Non-pigmented ciliary epithelial cell (primary cell): ENCODE measurements around the gene CD40.
"Not testable (repeated sequence)": the region's sequence is repeated elsewhere in the genome, so short reads cannot be mapped to it uniquely, and the experiment has no call there.

Experiments
- DNase-seq: peaks from one replicate; pipeline ENCODE4 v3.0.0-alpha.2; 2010; ENCODE audit warnings: low read depth

CD40 gene

GRCh38 chr20:46117704-46118467 is at the start of gene CD40:
Gene CD40, plus strand, starts transcription at chr20:46118314. Its CDS starts 30 bp downstream, at chr20:46118344.
- DNase-seq = no peak

- DNase-seq = peak; percentile 76
Observed at GRCh38 chr20:46070215-46070900, 47.8 kb upstream of the CD40 start.

GRCh38 chr20:46071573-46071972 is 46.5 kb upstream of the CD40 start:
- no peak for DNase-seq

- DNase-seq = no peak
Observed at GRCh38 chr20:46073024-46073423, 45.1 kb upstream of the CD40 start.

GRCh38 chr20:46073443-46073842 is 44.7 kb upstream of the CD40 start:
- no peak for DNase-seq

GRCh38 chr20:46074006-46074405 is 44.1 kb upstream of the CD40 start:
- no peak for DNase-seq

GRCh38 chr20:46076806-46077205 is 41.3 kb upstream of the CD40 start:
- no peak for DNase-seq

- DNase-seq = no peak
Observed at GRCh38 chr20:46077642-46078305, 40.3 kb upstream of the CD40 start.

GRCh38 chr20:46078954-46079353 is 39.2 kb upstream of the CD40 start:
- no peak for DNase-seq

- no peak for DNase-seq
Observed at GRCh38 chr20:46081074-46081473, 37.0 kb upstream of the CD40 start.

- no peak for DNase-seq
Observed at GRCh38 chr20:46083101-46083500, 35.0 kb upstream of the CD40 start.

GRCh38 chr20:46083531-46084061 is 34.5 kb upstream of the CD40 start:
- no peak for DNase-seq

- no peak for DNase-seq
Observed at GRCh38 chr20:46084805-46085178, 33.3 kb upstream of the CD40 start.

GRCh38 chr20:46085179-46085851 is 32.8 kb upstream of the CD40 start:
- no peak for DNase-seq

- DNase-seq = no peak
Observed at GRCh38 chr20:46087161-46087560, 31.0 kb upstream of the CD40 start.

- DNase-seq = no peak
Observed at GRCh38 chr20:46088409-46089166, 29.5 kb upstream of the CD40 start.

GRCh38 chr20:46089167-46089416 is 29.0 kb upstream of the CD40 start:
- DNase-seq = no peak

- DNase-seq = peak; percentile 78
Observed at GRCh38 chr20:46089417-46090388, 28.4 kb upstream of the CD40 start, which contains the start of gene NCOA5. Gene NCOA5, minus strand, starts transcription at chr20:46089962. Its CDS starts 10,538 bp downstream, at chr20:46079424.

GRCh38 chr20:46091622-46092535 is 26.2 kb upstream of the CD40 start:
- not testable (repeated sequence) for DNase-seq
